Fibroblast of villous mesenchyme (primary cell): ENCODE results near the gene RUFY1. TPM values are rescaled to one million over a fixed set of nuclear protein-coding genes. Genes with fewer than 3 reads are reported as not detected.

Experiments
- DNase-seq: peaks from one replicate; pipeline ENCODE4 v3.0.0-alpha.2; 2010; ENCODE audit warnings: low read depth
- H3K4me3 ChIP-seq: 2 replicates; pipeline ENCODE4 v1.5.1; 2011; ENCODE audit warnings: low read depth, mild to moderate bottlenecking, low read length
- CTCF ChIP-seq: IDR thresholded peaks from 2 replicates; pipeline ENCODE4 v1.5.1; 2012; ENCODE audit warnings: low read depth, mild to moderate bottlenecking, low read length; ENCODE audit not compliant: insufficient read depth
- total RNA-seq: library from RNA; depleted of rRNA; stranded (reverse); fragments of >200 nt; gene quantifications from 2 replicates; pipeline ENCODE4 v1.2.3, GENCODE V29; 2012

The RUFY1 gene
- total RNA-seq, 1 donor, result 54.0 TPM

- DNase-seq, result no peak
- no peak for TF ChIP-seq CTCF
- H3K4me3 ChIP-seq, result no peak overlapping the region
Measured at GRCh38 chr5:179568721-179569120, 18.4 kb downstream of the RUFY1 start.

GRCh38 chr5:179572386-179572785 is 22.0 kb downstream of the RUFY1 start:
- H3K4me3 ChIP-seq, result no peak overlapping the region
- no peak for TF ChIP-seq CTCF
- DNase-seq, result no peak

- no peak overlapping the region for H3K4me3 ChIP-seq
- no peak for TF ChIP-seq CTCF
- DNase-seq, result no peak
Measured at GRCh38 chr5:179577286-179577960, 27.1 kb downstream of the RUFY1 start.

- no peak for DNase-seq
- no peak for TF ChIP-seq CTCF
- no peak overlapping the region for H3K4me3 ChIP-seq
Measured at GRCh38 chr5:179585941-179586401, 35.6 kb downstream of the RUFY1 start.

- no peak for TF ChIP-seq CTCF
- no peak overlapping the region for H3K4me3 ChIP-seq
- peak; percentile 34 for DNase-seq
Measured at GRCh38 chr5:179588166-179588565, 37.8 kb downstream of the RUFY1 start.

GRCh38 chr5:179595916-179596315 is 45.6 kb downstream of the RUFY1 start:
- DNase-seq, result peak; percentile 66
- no peak overlapping the region for H3K4me3 ChIP-seq
- TF ChIP-seq CTCF, result no peak

GRCh38 chr5:179596421-179596820 is 46.1 kb downstream of the RUFY1 start:
- no peak overlapping the region for H3K4me3 ChIP-seq
- TF ChIP-seq CTCF, result no peak
- DNase-seq, result no peak
